HG03064 (cell line): Measurements from ENCODE around the gene KLC4.
A peak's percentile ranks its signal among the peaks of the same experiment; 100 is the strongest.

Experiments used
- ATAC-seq: cut with Tn5 transposase; IDR thresholded peaks from one replicate; pipeline ENCODE4 v1.9.1; 2021; ENCODE audit warnings: low read depth; ENCODE audit not compliant: unreplicated experiment

KLC4 gene

GRCh38 chr6:43059168-43060033, at the start of gene KLC4, which contains the start of gene MRPL2:
TSS of gene KLC4 (plus strand) at chr6:43059631. CDS start at chr6:43061336, 1,705 bp downstream.
TSS of gene MRPL2 (minus strand) at chr6:43059434. CDS start at chr6:43059381, 53 bp downstream.
- ATAC-seq: peak; percentile 85

GRCh38 chr6:43011207-43011606, 48.2 kb upstream of the KLC4 start:
- no peak for ATAC-seq

GRCh38 chr6:43012364-43012763, 47.1 kb upstream of the KLC4 start:
- no peak for ATAC-seq

- ATAC-seq: no peak
Observed at GRCh38 chr6:43013097-43013842, 46.2 kb upstream of the KLC4 start.

- ATAC-seq: peak; percentile 89
Observed at GRCh38 chr6:43013843-43014433, 45.5 kb upstream of the KLC4 start, which contains the start of the genes KLHDC3 and MEA1. TSS of gene KLHDC3 (plus strand) at chr6:43014249. CDS start at chr6:43017193, 2,944 bp downstream. TSS of gene MEA1 (minus strand) at chr6:43013946. CDS start at chr6:43013813, 133 bp downstream.

- no peak for ATAC-seq
Observed at GRCh38 chr6:43014434-43014909, 45.0 kb upstream of the KLC4 start.

GRCh38 chr6:43016176-43016942, 43.1 kb upstream of the KLC4 start:
- ATAC-seq: no peak

GRCh38 chr6:43016943-43017334, 42.5 kb upstream of the KLC4 start:
- no peak for ATAC-seq

- no peak for ATAC-seq
Observed at GRCh38 chr6:43019152-43019551, 40.3 kb upstream of the KLC4 start.

GRCh38 chr6:43020052-43020705, 39.3 kb upstream of the KLC4 start:
- no peak for ATAC-seq

- ATAC-seq: no peak
Observed at GRCh38 chr6:43020847-43021246, 38.6 kb upstream of the KLC4 start.

- peak; percentile 64 for ATAC-seq
Observed at GRCh38 chr6:43021270-43022047, 38.0 kb upstream of the KLC4 start, which contains the start of gene RRP36. TSS of gene RRP36 (plus strand) at chr6:43021623. CDS start at chr6:43021655, 32 bp downstream.

GRCh38 chr6:43024436-43024835, 35.0 kb upstream of the KLC4 start:
- no peak for ATAC-seq

- no peak for ATAC-seq
Observed at GRCh38 chr6:43026365-43026764, 33.1 kb upstream of the KLC4 start.

GRCh38 chr6:43029120-43029519, 30.3 kb upstream of the KLC4 start:
- ATAC-seq: no peak

- ATAC-seq: no peak
Observed at GRCh38 chr6:43032326-43032725, 27.1 kb upstream of the KLC4 start.

- no peak for ATAC-seq
Observed at GRCh38 chr6:43033496-43034189, 25.8 kb upstream of the KLC4 start.

- ATAC-seq: no peak
Observed at GRCh38 chr6:43034190-43034525, 25.3 kb upstream of the KLC4 start.
